HEK293 (cell line): Measurements from ENCODE around the gene LEO1.

ENCODE experiments used
- CTCF ChIA-PET: fragments of 350-600 bp; formaldehyde crosslinking; extraction: SDS; loops from one replicate; lab custom pipeline; 2021; ENCODE audit warnings: antibody characterized with exemption; lab: Yijun Ruan, JAX
- POLR2A ChIA-PET: fragments of 300-600 bp; formaldehyde crosslinking; extraction: SDS; loops from one replicate; lab custom pipeline; 2020; ENCODE audit warnings: antibody characterized with exemption, inconsistent platforms; lab: Yijun Ruan, JAX
- H3K27ac ChIP-seq: fragments of 200-500 bp; sonication (Bioruptor generic); 2 replicates; pipeline ENCODE4 v1.5.1; 2014; ENCODE audit warnings: low read depth, low read length, control low read depth, inconsistent platforms; ENCODE audit errors: extremely low read depth
- H3K36me3 ChIP-seq, 2 experiments: fragments of 200-500 bp in 1 of 2; sonication (Bioruptor generic) in 1 of 2; 1 replicate in 1 of 2; 2 replicates in 1 of 2; pipeline ENCODE4 v1.5.1; 2014 to 2017; ENCODE audit warnings: inconsistent platforms in 2 of 2, low read length in 2 of 2; ENCODE audit not compliant: control insufficient read depth in 2 of 2, insufficient read depth in 1 of 2
- H3K4me1 ChIP-seq: fragments of 200-500 bp; sonication (Bioruptor generic); 2 replicates; pipeline ENCODE4 v1.5.1; 2014; ENCODE audit warnings: mild to moderate bottlenecking, low read length, inconsistent platforms; ENCODE audit not compliant: control insufficient read depth, insufficient read depth
- H3K4me3 ChIP-seq: 2 replicates; pipeline ENCODE4 v1.5.1; 2011; ENCODE audit warnings: low read depth, mild to moderate bottlenecking, control low read depth, low read length, moderate library complexity
- H3K9me3 ChIP-seq: fragments of 200-500 bp; sonication (Bioruptor generic); 2 replicates; pipeline ENCODE4 v1.5.1; 2014; ENCODE audit warnings: low read depth, low read length, inconsistent platforms; ENCODE audit not compliant: control insufficient read depth, insufficient read depth
- ATF2 ChIP-seq: fragments of 450-650 bp; formaldehyde crosslinking; IDR thresholded peaks from 2 replicates; pipeline ENCODE4 v1.5.1; 2016; ENCODE audit warnings: missing biosample characterization, missing genetic modification characterization, low read depth
- HIC1 ChIP-seq: fragments of 450-650 bp; formaldehyde crosslinking; IDR thresholded peaks from 2 replicates; pipeline ENCODE4 v1.5.1; 2016; ENCODE audit warnings: missing biosample characterization, missing genetic modification characterization
- KLF10 ChIP-seq: fragments of 450-650 bp; IDR thresholded peaks from 2 replicates; pipeline ENCODE4 v1.5.1; 2018; ENCODE audit warnings: missing biosample characterization, mild to moderate bottlenecking, missing genetic modification characterization
- PATZ1 ChIP-seq: fragments of 450-650 bp; formaldehyde crosslinking; IDR thresholded peaks from 2 replicates; pipeline ENCODE4 v1.5.1; 2016; ENCODE audit warnings: missing biosample characterization, missing genetic modification characterization
- PRDM10 ChIP-seq: fragments of 450-650 bp; formaldehyde crosslinking; IDR thresholded peaks from 2 replicates; pipeline ENCODE4 v1.5.1; 2016; ENCODE audit warnings: missing biosample characterization, missing genetic modification characterization
- SCRT2 ChIP-seq: fragments of 450-650 bp; formaldehyde crosslinking; IDR thresholded peaks from 2 replicates; pipeline ENCODE4 v1.5.1; 2016; ENCODE audit warnings: missing biosample characterization, missing genetic modification characterization
- ZBTB17 ChIP-seq: fragments of 450-650 bp; formaldehyde crosslinking; IDR thresholded peaks from 2 replicates; pipeline ENCODE4 v1.5.1; 2016; ENCODE audit warnings: missing biosample characterization, missing genetic modification characterization
- ZIC2 ChIP-seq: fragments of 450-650 bp; formaldehyde crosslinking; IDR thresholded peaks from 2 replicates; pipeline ENCODE4 v1.5.1; 2016; ENCODE audit warnings: missing biosample characterization, missing genetic modification characterization
- ZNF114 ChIP-seq: fragments of 450-650 bp; formaldehyde crosslinking; IDR thresholded peaks from 2 replicates; pipeline ENCODE4 v1.5.0; 2017; ENCODE audit warnings: missing biosample characterization, missing genetic modification characterization
- ZNF2 ChIP-seq: fragments of 450-650 bp; formaldehyde crosslinking; IDR thresholded peaks from 2 replicates; pipeline ENCODE4 v1.5.1; 2016; ENCODE audit warnings: missing biosample characterization, missing genetic modification characterization
- ZNF350 ChIP-seq: fragments of 450-650 bp; formaldehyde crosslinking; IDR thresholded peaks from 2 replicates; pipeline ENCODE4 v1.5.0; 2017; ENCODE audit warnings: missing biosample characterization, mild to moderate bottlenecking, missing genetic modification characterization
- ZNF362 ChIP-seq: fragments of 450-650 bp; formaldehyde crosslinking; IDR thresholded peaks from 2 replicates; pipeline ENCODE4 v1.5.1; 2016; ENCODE audit warnings: missing biosample characterization, missing genetic modification characterization
- ZNF366 ChIP-seq: fragments of 450-650 bp; formaldehyde crosslinking; conservative IDR thresholded peaks from 2 replicates; pipeline ENCODE4 v1.5.1; 2016; ENCODE audit warnings: missing biosample characterization, missing genetic modification characterization
- ZNF398 ChIP-seq: fragments of 450-650 bp; formaldehyde crosslinking; IDR thresholded peaks from 2 replicates; pipeline ENCODE4 v1.5.1; 2017; ENCODE audit warnings: missing biosample characterization, missing genetic modification characterization
- ZNF404 ChIP-seq: fragments of 450-650 bp; formaldehyde crosslinking; IDR thresholded peaks from 2 replicates; pipeline ENCODE4 v1.5.1; 2017; ENCODE audit warnings: missing biosample characterization, missing genetic modification characterization
- ZNF548 ChIP-seq: fragments of 450-650 bp; formaldehyde crosslinking; IDR thresholded peaks from 2 replicates; pipeline ENCODE4 v1.5.1; 2016; ENCODE audit warnings: missing biosample characterization, missing genetic modification characterization
- ZNF777 ChIP-seq: fragments of 450-650 bp; formaldehyde crosslinking; IDR thresholded peaks from 2 replicates; pipeline ENCODE4 v1.5.1; 2017; ENCODE audit warnings: missing biosample characterization, missing genetic modification characterization, borderline replicate concordance
- ZNF791 ChIP-seq: fragments of 450-650 bp; formaldehyde crosslinking; IDR thresholded peaks from 2 replicates; pipeline ENCODE4 v1.5.1; 2016; ENCODE audit warnings: missing biosample characterization, missing genetic modification characterization
- ZSCAN4 ChIP-seq: fragments of 450-650 bp; formaldehyde crosslinking; IDR thresholded peaks from 2 replicates; pipeline ENCODE4 v1.5.1; 2017; ENCODE audit warnings: missing biosample characterization, missing genetic modification characterization

The LEO1 gene

GRCh38 chr15:51971375-51972133 is at the start of gene LEO1 (continued):
- TF ChIP-seq ZNF362 (tag by site-specific recombination) (no peak), ZBTB17 (peak; percentile 90), ZIC2 (tag by site-specific recombination) (peak; percentile 46), ZNF366 (tag by site-specific recombination) (peak; percentile 56), PATZ1 (tag by site-specific recombination) (0 out of 2 replicates have a peak, but pooled peaks have one; percentile 49), ZNF548 (tag by site-specific recombination) (no peak; the same call in 1 of the 2 replicates)

- CTCF ChIA-PET, result interaction anchor here (1.3 kb wide), 1 partner anchor 57 kb away, joined by 5 read pairs; no protein-coding TSS in a partner anchor
- POLR2A ChIA-PET, result interaction anchor here (1.5 kb wide), 1 partner anchor 50 kb away, joined by 3 read pairs; the partner anchor contains the start of gene LEO1
- Histone ChIP-seq H3K4me3 (peak overlapping the region; percentile 9; the same call in 1 of the 2 replicates), H3K4me1 (peaks cover 5% of the 10 kb centered on the region), H3K36me3 (no peaks in the 10 kb centered on the region), H3K27ac (no peak overlapping the region), H3K9me3 (no peaks in the 10 kb centered on the region)
- TF ChIP-seq SCRT2 (peak; percentile 92), ZNF398 (no peak), ZNF2 (tag by site-specific recombination) (peak; percentile 58; the same call in 1 of the 2 replicates), ZNF114 (tag by site-specific recombination) (no peak), PRDM10 (peak; percentile 35; the same call in 1 of the 2 replicates), HIC1 (tag by site-specific recombination) (no peak), ZNF362 (tag by site-specific recombination) (peak; percentile 94), ZNF777 (tag by site-specific recombination) (no peak), ZNF404 (tag by site-specific recombination) (no peak), ZSCAN4 (no peak), KLF10 (tag by site-specific recombination) (peak; percentile 34; the same call in 1 of the 2 replicates), ATF2 (tag by site-specific recombination) (no peak), ZNF791 (tag by site-specific recombination) (no peak), ZNF350 (no peak)
These were observed 49.6 kb upstream of the LEO1 start for GRCh38 chr15:52021128-52021671.
